Fibroblast of skin of left quadriceps (primary cell): Measurements from ENCODE around the gene CAPN10.

Experiments
- DNase-seq, 2 experiments: peaks; one replicate each; pipeline ENCODE4 v3.0.0-alpha.2; 2013; ENCODE audit warnings: low read depth in 2 of 2

Gene CAPN10

GRCh38 chr2:240638512-240639160 lies 52.1 kb downstream of the CAPN10 start:
- no peak for DNase-seq

- no peak for DNase-seq
These were observed 53.0 kb downstream of the CAPN10 start for GRCh38 chr2:240639566-240639965.

- no peak for DNase-seq
These were observed 54.4 kb downstream of the CAPN10 start for GRCh38 chr2:240640939-240641338.

GRCh38 chr2:240642061-240642805 lies 55.7 kb downstream of the CAPN10 start:
- no peak for DNase-seq

- DNase-seq, result no peak
These were observed 56.2 kb downstream of the CAPN10 start for GRCh38 chr2:240642806-240643092.

- no peak for DNase-seq
These were observed 56.7 kb downstream of the CAPN10 start for GRCh38 chr2:240643093-240643810.

GRCh38 chr2:240643811-240644150 lies 57.2 kb downstream of the CAPN10 start:
- no peak for DNase-seq

GRCh38 chr2:240644171-240644651 lies 57.7 kb downstream of the CAPN10 start:
- no peak for DNase-seq

- DNase-seq, result no peak
These were observed 58.3 kb downstream of the CAPN10 start for GRCh38 chr2:240644859-240645301.

- no peak for DNase-seq
These were observed 58.8 kb downstream of the CAPN10 start for GRCh38 chr2:240645346-240645745.

- DNase-seq, result no peak
These were observed 59.3 kb downstream of the CAPN10 start for GRCh38 chr2:240645801-240646175.

- no peak for DNase-seq
These were observed 59.8 kb downstream of the CAPN10 start for GRCh38 chr2:240646176-240646899.

GRCh38 chr2:240646900-240647502 lies 60.5 kb downstream of the CAPN10 start:
- DNase-seq, result no peak

- no peak for DNase-seq
These were observed 61.1 kb downstream of the CAPN10 start for GRCh38 chr2:240647503-240648154.

GRCh38 chr2:240648155-240648649 lies 61.7 kb downstream of the CAPN10 start:
- DNase-seq, result no peak
